Measurements from ENCODE around the gene GALNT18. TPM values are rescaled to one million over a fixed set of nuclear protein-coding genes. Genes with fewer than 3 reads are reported as not detected.

The GALNT18 gene
- total RNA-seq, 2 donors from 2014 or later: not detected

DNA sequence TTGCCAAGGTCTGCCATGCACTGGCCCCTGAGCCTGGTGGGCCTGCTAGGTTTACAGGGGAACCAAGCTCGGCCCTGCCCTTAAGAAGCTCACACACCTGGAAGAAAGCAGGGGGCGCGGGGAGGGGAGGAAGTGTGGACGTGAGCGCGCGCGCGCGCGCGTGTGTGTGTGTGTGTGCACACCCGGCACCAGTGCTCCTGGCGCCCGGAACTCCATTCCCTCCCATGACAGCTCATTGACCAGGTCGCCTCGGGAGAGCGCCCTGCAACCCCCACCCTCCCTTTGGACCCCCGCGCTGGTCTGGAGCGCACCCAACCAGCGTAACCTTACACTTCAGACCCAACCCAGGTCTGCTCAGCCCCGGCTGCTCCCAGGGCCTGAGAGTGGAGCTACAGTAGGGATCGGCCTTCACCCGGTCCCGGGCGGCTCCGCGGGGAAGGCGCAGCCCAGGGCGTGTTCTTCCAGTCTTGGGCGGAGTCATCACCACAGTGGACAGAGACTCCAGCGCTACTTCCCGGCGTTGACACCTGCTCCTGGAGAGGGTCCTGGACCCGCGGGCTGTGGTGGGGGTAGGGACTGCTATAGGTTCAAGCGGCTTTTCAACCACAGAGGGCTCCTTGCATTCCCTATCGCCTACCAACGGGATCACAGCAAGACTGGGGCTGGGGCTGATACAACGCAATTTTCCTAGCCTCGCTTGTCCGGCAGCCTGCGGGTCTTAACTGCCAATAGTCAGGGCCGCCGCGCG is 1.5 kb downstream of the GALNT18 start:
- peak overlapping the region; percentile 78 for H3K4me3 Mint-ChIP-seq
- peaks cover 2% of the 10 kb centered on the region for H3K4me1 Mint-ChIP-seq
- no peaks in the 10 kb centered on the region for H3K9me3 ChIP-seq (ENCODE audit: control insufficient read depth, low read length, poor library complexity, severe bottlenecking)
- H3K27ac Mint-ChIP-seq: no peak overlapping the region
- no peaks in the 10 kb centered on the region for H3K36me3 Mint-ChIP-seq (ENCODE audit: low read depth)
- ATAC-seq (no peak), DNase-seq (no peak)
- peaks cover 64% of the 10 kb centered on the region for H3K27me3 Mint-ChIP-seq

- Mint-ChIP-seq H3K4me3 (peak overlapping the region; percentile 50), H3K36me3 (ENCODE audit: low read depth) (no peaks in the 10 kb centered on the region), H3K27me3 (peaks cover 58% of the 10 kb centered on the region), H3K4me1 (peaks cover 2% of the 10 kb centered on the region), H3K27ac (no peak overlapping the region)
- ATAC-seq (no peak), DNase-seq (no peak)
- no peaks in the 10 kb centered on the region for H3K9me3 ChIP-seq (ENCODE audit: control insufficient read depth, low read length, poor library complexity, severe bottlenecking)
Observed at GRCh38 chr11:11618973-11619435, 2.8 kb downstream of the GALNT18 start.

DNA sequence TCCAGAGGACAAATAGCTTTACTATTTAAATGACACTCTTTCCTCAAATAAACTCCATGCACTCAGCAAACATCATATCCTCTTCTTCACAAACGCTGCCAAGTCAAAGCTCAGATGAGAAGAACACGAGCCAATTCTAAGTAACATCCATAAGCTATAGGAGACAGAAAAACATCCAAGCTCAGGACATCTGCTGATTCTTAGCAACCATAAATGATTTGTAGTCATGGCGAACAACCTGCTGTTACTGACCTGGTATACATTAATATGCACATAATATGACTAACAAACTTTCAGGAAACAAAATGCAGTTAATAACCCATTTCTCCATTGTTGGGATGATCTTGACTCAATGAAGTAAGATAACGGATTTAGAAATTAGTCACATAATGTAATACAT is 6.7 kb downstream of the GALNT18 start:
- Mint-ChIP-seq H3K4me1 (peaks cover 2% of the 10 kb centered on the region), H3K27me3 (peaks cover 78% of the 10 kb centered on the region), H3K36me3 (ENCODE audit: low read depth) (no peaks in the 10 kb centered on the region), H3K27ac (no peak overlapping the region), H3K4me3 (no peak overlapping the region)
- DNase-seq (no peak), ATAC-seq (no peak)
- no peaks in the 10 kb centered on the region for H3K9me3 ChIP-seq (ENCODE audit: control insufficient read depth, low read length, poor library complexity, severe bottlenecking)

DNA sequence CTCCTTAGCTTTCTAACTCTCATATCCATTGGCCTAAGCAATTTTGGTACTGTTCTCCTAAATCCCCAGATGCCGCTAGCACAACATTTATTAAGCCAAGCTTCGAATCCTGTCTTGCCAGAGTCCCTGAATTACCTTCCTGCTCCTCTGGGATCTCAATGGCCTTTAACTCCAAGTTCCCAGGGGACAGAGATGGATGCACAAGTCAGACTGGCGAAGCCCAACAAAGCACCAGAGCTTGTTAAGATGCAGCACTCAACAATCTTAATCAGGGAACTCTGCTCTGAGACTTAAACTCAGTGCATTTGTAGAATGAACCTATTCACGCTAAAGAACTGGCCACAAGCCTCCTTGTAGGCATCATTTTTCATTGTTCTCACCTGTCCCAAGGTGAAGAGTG is 9.4 kb downstream of the GALNT18 start:
- H3K9me3 ChIP-seq (ENCODE audit: control insufficient read depth, low read length, poor library complexity, severe bottlenecking): no peaks in the 10 kb centered on the region
- H3K27me3 Mint-ChIP-seq: peaks cover 76% of the 10 kb centered on the region
- no peak overlapping the region for H3K4me3 Mint-ChIP-seq
- peaks cover 3% of the 10 kb centered on the region for H3K36me3 Mint-ChIP-seq (ENCODE audit: low read depth)
- peaks cover 4% of the 10 kb centered on the region for H3K4me1 Mint-ChIP-seq
- H3K27ac Mint-ChIP-seq: no peak overlapping the region
- DNase-seq: no peak
- no peak for ATAC-seq

- no peaks in the 10 kb centered on the region for H3K9me3 ChIP-seq (ENCODE audit: control insufficient read depth, low read length, poor library complexity, severe bottlenecking)
- DNase-seq (no peak), ATAC-seq (no peak)
- peaks cover 73% of the 10 kb centered on the region for H3K27me3 Mint-ChIP-seq
- H3K4me1 Mint-ChIP-seq: peaks cover 4% of the 10 kb centered on the region
- H3K27ac Mint-ChIP-seq: no peak overlapping the region
- no peak overlapping the region for H3K4me3 Mint-ChIP-seq
- peaks cover 3% of the 10 kb centered on the region for H3K36me3 Mint-ChIP-seq (ENCODE audit: low read depth)
Observed at GRCh38 chr11:11611381-11611780, 10.4 kb downstream of the GALNT18 start.

- ATAC-seq (no peak), DNase-seq (no peak)
- Mint-ChIP-seq H3K27me3 (peaks cover 75% of the 10 kb centered on the region), H3K36me3 (ENCODE audit: low read depth) (peaks cover 3% of the 10 kb centered on the region), H3K27ac (no peak overlapping the region), H3K4me1 (peaks cover 4% of the 10 kb centered on the region), H3K4me3 (no peak overlapping the region)
- no peaks in the 10 kb centered on the region for H3K9me3 ChIP-seq (ENCODE audit: control insufficient read depth, low read length, poor library complexity, severe bottlenecking)
Observed at GRCh38 chr11:11608783-11609232, 13.0 kb downstream of the GALNT18 start.

GRCh38 chr11:11607772-11608171 is 14.0 kb downstream of the GALNT18 start:
- Mint-ChIP-seq H3K27ac (no peak overlapping the region), H3K4me1 (peaks cover 4% of the 10 kb centered on the region), H3K36me3 (ENCODE audit: low read depth) (peaks cover 3% of the 10 kb centered on the region), H3K27me3 (peaks cover 74% of the 10 kb centered on the region), H3K4me3 (no peak overlapping the region)
- DNase-seq (no peak), ATAC-seq (no peak)
- no peaks in the 10 kb centered on the region for H3K9me3 ChIP-seq (ENCODE audit: control insufficient read depth, low read length, poor library complexity, severe bottlenecking)

- ATAC-seq (no peak), DNase-seq (no peak)
- H3K9me3 ChIP-seq (ENCODE audit: control insufficient read depth, low read length, poor library complexity, severe bottlenecking): no peaks in the 10 kb centered on the region
- H3K27ac Mint-ChIP-seq: peak overlapping the region; percentile 60
- H3K27me3 Mint-ChIP-seq: peaks cover 62% of the 10 kb centered on the region
- peaks cover 3% of the 10 kb centered on the region for H3K36me3 Mint-ChIP-seq (ENCODE audit: low read depth)
- H3K4me3 Mint-ChIP-seq: no peak overlapping the region
- peaks cover 4% of the 10 kb centered on the region for H3K4me1 Mint-ChIP-seq
Observed at GRCh38 chr11:11605821-11606450, 15.9 kb downstream of the GALNT18 start.

- DNase-seq (no peak), ATAC-seq (no peak)
- peaks cover 55% of the 10 kb centered on the region for H3K27me3 Mint-ChIP-seq
- no peaks in the 10 kb centered on the region for H3K9me3 ChIP-seq (ENCODE audit: control insufficient read depth, low read length, poor library complexity, severe bottlenecking)
- no peak overlapping the region for H3K4me3 Mint-ChIP-seq
- H3K36me3 Mint-ChIP-seq (ENCODE audit: low read depth): peaks cover 3% of the 10 kb centered on the region
- peak overlapping the region; percentile 60 for H3K27ac Mint-ChIP-seq
- peaks cover 4% of the 10 kb centered on the region for H3K4me1 Mint-ChIP-seq
Observed at GRCh38 chr11:11605181-11605580, 16.6 kb downstream of the GALNT18 start.

- peaks cover 3% of the 10 kb centered on the region for H3K36me3 Mint-ChIP-seq (ENCODE audit: low read depth)
- DNase-seq (no peak), ATAC-seq (no peak)
- peaks cover 51% of the 10 kb centered on the region for H3K27me3 Mint-ChIP-seq
- H3K4me1 Mint-ChIP-seq: peaks cover 4% of the 10 kb centered on the region
- H3K9me3 ChIP-seq (ENCODE audit: control insufficient read depth, low read length, poor library complexity, severe bottlenecking): no peaks in the 10 kb centered on the region
- H3K27ac Mint-ChIP-seq: no peak overlapping the region
- H3K4me3 Mint-ChIP-seq: no peak overlapping the region
Observed at GRCh38 chr11:11604370-11604990, 17.3 kb downstream of the GALNT18 start.

DNA sequence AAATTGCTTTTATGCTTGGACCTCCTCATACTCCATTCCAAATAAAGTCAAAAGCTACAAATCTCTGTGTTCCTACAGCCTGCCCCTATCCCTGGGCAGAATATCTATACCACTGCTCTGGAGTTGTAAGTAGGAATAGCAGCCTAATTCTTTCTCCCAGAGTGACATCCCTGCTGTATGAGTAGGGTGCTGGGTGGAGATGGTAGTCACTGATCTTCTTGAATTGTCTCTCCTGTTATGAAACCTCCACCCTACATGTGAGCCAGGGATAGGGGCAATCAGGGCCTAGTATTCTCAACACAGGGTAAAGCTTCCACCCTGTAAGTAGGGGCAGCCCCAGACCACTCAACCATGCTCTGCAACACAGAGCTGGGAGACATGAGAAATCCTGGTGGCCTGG is 19.8 kb downstream of the GALNT18 start:
- ATAC-seq (no peak), DNase-seq (no peak)
- Mint-ChIP-seq H3K4me1 (no peaks in the 10 kb centered on the region), H3K27ac (no peak overlapping the region), H3K36me3 (ENCODE audit: low read depth) (no peaks in the 10 kb centered on the region), H3K27me3 (peaks cover 31% of the 10 kb centered on the region), H3K4me3 (no peak overlapping the region)
- no peaks in the 10 kb centered on the region for H3K9me3 ChIP-seq (ENCODE audit: control insufficient read depth, low read length, poor library complexity, severe bottlenecking)

DNA sequence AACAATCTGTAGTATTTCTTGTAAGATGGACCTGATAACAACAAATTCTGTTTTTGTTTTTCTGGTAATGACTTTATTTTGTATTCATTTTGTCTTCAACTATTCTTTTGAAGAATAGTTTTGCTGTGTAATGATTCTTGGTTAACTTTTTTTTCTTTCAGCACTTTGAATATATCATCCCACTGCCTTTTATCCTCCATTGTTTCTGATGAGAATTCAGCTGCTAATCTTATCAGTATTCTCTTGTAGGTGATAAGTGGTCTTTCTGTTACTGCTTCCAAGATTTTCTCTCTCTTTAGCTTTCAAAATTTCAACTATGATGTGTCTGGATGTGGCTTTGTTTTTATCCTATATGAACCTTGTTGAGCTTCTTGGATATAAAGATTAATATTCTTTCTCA is 21.5 kb downstream of the GALNT18 start:
- H3K27me3 Mint-ChIP-seq: peaks cover 16% of the 10 kb centered on the region
- H3K27ac Mint-ChIP-seq: no peak overlapping the region
- no peaks in the 10 kb centered on the region for H3K9me3 ChIP-seq (ENCODE audit: control insufficient read depth, low read length, poor library complexity, severe bottlenecking)
- no peak overlapping the region for H3K4me3 Mint-ChIP-seq
- no peak for DNase-seq
- no peak for ATAC-seq
- H3K36me3 Mint-ChIP-seq (ENCODE audit: low read depth): no peaks in the 10 kb centered on the region
- H3K4me1 Mint-ChIP-seq: no peaks in the 10 kb centered on the region

DNA sequence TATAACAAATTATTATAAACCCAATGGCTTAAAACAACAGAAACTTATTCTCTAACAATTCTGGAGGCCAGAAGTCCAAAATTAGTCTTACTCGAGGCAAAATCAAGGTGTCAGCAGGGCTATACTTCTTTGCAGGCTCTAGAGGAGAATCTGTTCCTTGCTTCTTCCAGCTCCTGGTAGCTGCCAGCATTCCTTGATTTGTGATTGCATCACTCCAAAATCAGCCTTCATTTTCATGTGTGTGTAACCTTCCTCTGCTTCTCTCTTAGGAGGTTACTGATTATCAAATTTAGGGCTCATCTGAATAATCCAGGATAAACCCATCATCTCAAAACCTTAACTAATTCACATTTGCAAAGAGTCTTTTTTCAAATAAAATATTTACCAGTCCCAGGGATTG is 23.6 kb downstream of the GALNT18 start:
- peaks cover 4% of the 10 kb centered on the region for H3K27me3 Mint-ChIP-seq
- ATAC-seq: no peak
- H3K36me3 Mint-ChIP-seq (ENCODE audit: low read depth): no peaks in the 10 kb centered on the region
- H3K27ac Mint-ChIP-seq: no peak overlapping the region
- H3K4me3 Mint-ChIP-seq: no peak overlapping the region
- no peaks in the 10 kb centered on the region for H3K4me1 Mint-ChIP-seq
- H3K9me3 ChIP-seq (ENCODE audit: control insufficient read depth, low read length, poor library complexity, severe bottlenecking): no peaks in the 10 kb centered on the region
- no peak for DNase-seq

All from T-helper 17 cell (primary cell).